Spleen (tissue), 11 donors: Measurements from ENCODE around the gene PTGDR2. TPM values are rescaled to one million over a fixed set of nuclear protein-coding genes. Genes with fewer than 3 reads are reported as not detected.

Experiments used
- DNase-seq: peaks from one replicate; pipeline ENCODE4 v3.0.0-alpha.2; 2020
- H3K27ac ChIP-seq, 8 donors: fragments of 200-600 bp; sonication (generic) in 7 of 8; 1 replicate in 4 of 8; 2 replicates in 4 of 8; pipeline versions ENCODE4 v1.5.0 to v1.8.0; 2016 to 2021; ENCODE audit warnings: inconsistent platforms in 4 of 8, mild to moderate bottlenecking in 4 of 8, moderate library complexity in 1 of 8
- H3K27me3 ChIP-seq, 7 donors: fragments of 200-600 bp; sonication (generic) in 6 of 7; replicated peaks in 1 of 7; 1 replicate in 4 of 7; 2 replicates in 3 of 7; pipeline versions ENCODE4 v1.5.0 to v1.8.0; 2016 to 2021; ENCODE audit warnings: inconsistent platforms in 3 of 7, mild to moderate bottlenecking in 1 of 7
- H3K36me3 ChIP-seq, 6 donors: fragments of 200-600 bp; sonication (generic) in 5 of 6; 1 replicate in 4 of 6; 2 replicates in 2 of 6; pipeline versions ENCODE4 v1.5.0 to v1.8.0; 2016 to 2021; ENCODE audit warnings: inconsistent platforms in 2 of 6
- H3K4me1 ChIP-seq, 6 donors: fragments of 200-600 bp; sonication (generic) in 5 of 6; 1 replicate in 3 of 6; 2 replicates in 3 of 6; pipeline versions ENCODE4 v1.5.0 to v1.8.0; 2016 to 2021; ENCODE audit warnings: inconsistent platforms in 3 of 6
- H3K4me3 ChIP-seq, 8 donors: fragments of 200-600 bp; sonication (generic) in 7 of 8; 1 replicate in 4 of 8; 2 replicates in 4 of 8; pipeline versions ENCODE4 v1.5.0 to v1.8.0; 2016 to 2021; ENCODE audit warnings: inconsistent platforms in 4 of 8, mild to moderate bottlenecking in 4 of 8, moderate library complexity in 2 of 8
- H3K9me3 ChIP-seq, 8 donors: fragments of 200-600 bp; sonication (generic) in 7 of 8; 1 replicate in 4 of 8; 2 replicates in 4 of 8; pipeline versions ENCODE4 v1.5.0 to v1.8.0; 2016 to 2021; ENCODE audit warnings: inconsistent platforms in 4 of 8
- CTCF ChIP-seq, 11 experiments: fragments of 200-600 bp in 7 of 11; fragments of 450-650 bp in 4 of 11; sonication (generic) in 4 of 11; IDR thresholded peaks in 8 of 11; conservative IDR thresholded peaks in 3 of 11; 1 replicate in 7 of 11; 2 replicates in 4 of 11; pipeline versions ENCODE4 v1.4.0 to v1.8.0; 2016 to 2021; ENCODE audit warnings: antibody characterized with exemption in 11 of 11, inconsistent platforms in 4 of 11, mild to moderate bottlenecking in 1 of 11
- POLR2A ChIP-seq, 3 donors: fragments of 450-650 bp; IDR thresholded peaks; one replicate each; pipeline ENCODE4 v1.5.1; 2017; ENCODE audit warnings: antibody characterized with exemption in 3 of 3, mild to moderate bottlenecking in 1 of 3
- POLR2AphosphoS5 ChIP-seq, 3 donors: sonication (generic); formaldehyde crosslinking; IDR thresholded peaks; one replicate each; pipeline ENCODE4 v1.5.1; 2017; ENCODE audit warnings: antibody characterized with exemption in 3 of 3
- WGBS, 5 donors: extraction: QIAGEN DNeasy Blood & Tissue Kit in 3 of 5; methylation state at CpG; one replicate each; pipeline versions ENCODE4 v1.1.5 to v1.1.7; 2013 to 2018; 5-methylcytosine and 5-hydroxymethylcytosine counted together
- intact Hi-C: fragments of 100-400 bp; cut with DNase I; formaldehyde crosslinking; loops from one replicate; pipeline ENCODE4 v1.15.0; 2023; ENCODE audit warnings: low total_unique reads
- polyA plus RNA-seq, 3 donors: library from polyadenylated mRNA; stranded (reverse); fragments of 200-250 nt; gene quantifications; one replicate each; pipeline ENCODE4 v1.2.1, GENCODE V29; 2013
- total RNA-seq, 7 donors: library from RNA; depleted of rRNA in 3 of 7; stranded (reverse); fragments of >200 nt in 3 of 7; fragmentation: NEBNext Ultra II Directional in 4 of 7; extraction: Animal tissue kit (Norgen Biotek cat#: 25700) in 4 of 7; gene quantifications; one replicate each; pipeline versions ENCODE4 v1.1.0 to v1.2.1, GENCODE V29; 2016 to 2021
- donor health status: healthy with polysubstance abuse.
- donor health status: DM: no; HTN: no; CAD: no; lungs with moderate emphysema.
- donor health status: DM: no; HTN: no; CAD: no.
- donor health status: Bipolar disorder and iron deficiency.
- donor health status: healthy.
- donor health status: DM: no; HTN: no; CAD: no.
- donor health status: DM: yes; HTN: yes; CAD: no.

PTGDR2 gene
- total and polyA plus RNA-seq, 10 donors: 0.10 to 1.1 (median 0.26) TPM; not detected in 1

GRCh38 chr11:60844045-60844869 is 11.5 kb downstream of the PTGDR2 start:
- peaks cover 20 to 59% (median 44%) of the 10 kb centered on the region in 6 donors for H3K4me1 ChIP-seq
- H3K9me3 ChIP-seq: no peaks in the 10 kb centered on the region
- DNase-seq: no peak
- 64 to 78% (median 74%) methylated on average over 10 of the region's 10 CpGs for WGBS, 5 donors
- H3K27me3 ChIP-seq: no peaks in the 10 kb centered on the region
- intact Hi-C loops: loop anchor here (5.0 kb wide), 1 partner anchor 58 kb away; no protein-coding TSS in a partner anchor
- peaks cover 0 to 39% (median 22%) of the 10 kb centered on the region in 6 donors for H3K36me3 ChIP-seq
- TF ChIP-seq POLR2AphosphoS5 (IDR thresholded peaks at IDR 0.05) (no peak), CTCF (IDR thresholded peaks at IDR 0.05 in 8 of 11, conservative IDR thresholded peaks at IDR 0.05 in 3 of 11) (no peak), POLR2A (IDR thresholded peaks at IDR 0.05) (no peak)
- no peak overlapping the region for H3K27ac ChIP-seq
- H3K4me3 ChIP-seq: peak overlapping the region in 5 of 8 donors; percentile 76 to 99 (median 87)

GRCh38 chr11:60842668-60843600 is 12.8 kb downstream of the PTGDR2 start:
- Histone ChIP-seq H3K4me3 (peak overlapping the region; percentile 76 to 99 (median 92)), H3K4me1 (peaks cover 20 to 54% (median 44%) of the 10 kb centered on the region in 6 donors), H3K27me3 (no peaks in the 10 kb centered on the region), H3K9me3 (no peaks in the 10 kb centered on the region), H3K36me3 (peaks cover 0 to 25% (median 9%) of the 10 kb centered on the region in 6 donors), H3K27ac (peak overlapping the region in 5 of 8 donors; percentile 66 to 79 (median 74))
- 14 to 17% (median 14%) methylated on average over 22 to 23 of the region's 23 CpGs for WGBS, 5 donors
- no peak for DNase-seq
- TF ChIP-seq POLR2AphosphoS5 (IDR thresholded peaks at IDR 0.05) (no peak), POLR2A (IDR thresholded peaks at IDR 0.05) (no peak), CTCF (IDR thresholded peaks at IDR 0.05 in 8 of 11, conservative IDR thresholded peaks at IDR 0.05 in 3 of 11) (no peak)
- intact Hi-C loops: loop anchor here (5.0 kb wide), 1 partner anchor 59 kb away; no protein-coding TSS in a partner anchor

GRCh38 chr11:60841797-60842667 is 13.7 kb downstream of the PTGDR2 start, which contains the start of gene CCDC86:
TSS of gene CCDC86 (plus strand) at chr11:60842113. CDS start at chr11:60842125, 12 bp downstream.
- H3K4me1 ChIP-seq: peaks cover 20 to 54% (median 44%) of the 10 kb centered on the region in 6 donors
- no peaks in the 10 kb centered on the region for H3K27me3 ChIP-seq
- peak within 1 kb of the TSS; percentile 76 to 99 (median 92) for H3K4me3 ChIP-seq
- intact Hi-C loops: loop anchor here (5.0 kb wide), 1 partner anchor 60 kb away; no protein-coding TSS in a partner anchor
- peaks cover 0 to 16% (median under 1%) of the 10 kb centered on the region in 6 donors for H3K36me3 ChIP-seq
- 0 to 2% (median 1%) methylated on average over 51 to 57 of the region's 57 CpGs for WGBS, 5 donors
- peak within 1 kb of the TSS; percentile 51 to 79 (median 72) for H3K27ac ChIP-seq
- peak; percentile 97 for DNase-seq
- TF ChIP-seq POLR2AphosphoS5 (IDR thresholded peaks at IDR 0.05) (peak; percentile 93 to 96 (median 94)), CTCF (IDR thresholded peaks at IDR 0.05 in 8 of 11, conservative IDR thresholded peaks at IDR 0.05 in 3 of 11) (peak in 1 of 11 experiments; percentile 19), POLR2A (IDR thresholded peaks at IDR 0.05) (peak in 1 of 3 donors; percentile 78)
- no peaks in the 10 kb centered on the region for H3K9me3 ChIP-seq
